Measurements from ENCODE around the gene GOLGA6L2. TPM values are rescaled to one million over a fixed set of nuclear protein-coding genes. Genes with fewer than 3 reads are reported as not detected.
"Not testable (repeated sequence)": the region's sequence is repeated elsewhere in the genome, so short reads cannot be mapped to it uniquely, and the experiment has no call there.

Gene GOLGA6L2
- total RNA-seq, 1 experiment from 2014 or later: not detected

DNA sequence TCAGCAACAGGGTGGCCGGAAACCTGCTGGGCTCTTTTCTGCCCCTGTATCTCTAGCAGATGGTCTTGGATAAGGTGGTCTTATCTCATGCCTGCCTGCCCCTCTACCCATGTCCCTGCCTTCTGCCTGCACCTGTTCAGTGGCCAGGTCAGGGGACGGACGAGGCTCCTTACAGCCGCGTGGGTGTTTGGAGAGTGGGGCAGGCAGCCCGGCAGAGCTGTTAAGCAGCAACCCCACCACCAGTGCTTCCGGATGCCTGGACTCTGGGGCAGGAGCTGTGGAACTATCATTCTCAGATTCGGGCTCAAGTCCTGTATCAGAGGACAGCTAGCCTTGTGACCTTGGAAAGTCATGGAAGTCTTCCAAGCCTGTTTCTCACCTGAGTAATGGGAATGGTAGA, 21.7 kb downstream of the GOLGA6L2 start:
- not testable (repeated sequence) for H3K4ac ChIP-seq (ENCODE audit: low read depth, low read length); H4K91ac ChIP-seq (ENCODE audit: insufficient read length, low read depth, low read length)
- WGBS (ENCODE audit: extremely low coverage, insufficient read length, low lambda C conversion rate): no CpG with 5 or more reads among the region's 8 CpGs

More for the DNA sequence above, 21.7 kb downstream of the GOLGA6L2 start:
- not testable (repeated sequence) for H4K5ac ChIP-seq (ENCODE audit: insufficient read length, low read depth, low read length); H3K27ac Mint-ChIP-seq; H3T11ph ChIP-seq (ENCODE audit: low read length); H4K20me1 ChIP-seq (ENCODE audit: control insufficient read depth, insufficient read depth, insufficient read length); H3K27ac ChIP-seq (ENCODE audit: insufficient read length, low read depth, low read length); H2BK5ac ChIP-seq (ENCODE audit: insufficient read length, low read length); H2AFZ ChIP-seq (ENCODE audit: low read length); H3K18ac ChIP-seq (ENCODE audit: insufficient read length, low read depth, low read length); H3K36me3 Mint-ChIP-seq (ENCODE audit: insufficient read depth in 1 of 3, low read depth in 3 of 3); DNase-seq; H2BK20ac ChIP-seq (ENCODE audit: low read depth, low read length, poor library complexity, severe bottlenecking); H3K23me2 ChIP-seq (ENCODE audit: insufficient read length, low read depth, low read length, poor library complexity, severe bottlenecking); H3K79me1 ChIP-seq (ENCODE audit: insufficient read depth, low read depth, low read length, poor library complexity, severe bottlenecking); H2BK120ac ChIP-seq (ENCODE audit: low read depth, low read length, poor library complexity, severe bottlenecking); H3K4me3 Mint-ChIP-seq; H3K4me1 ChIP-seq (ENCODE audit: insufficient read depth, low read length); H2BK15ac ChIP-seq (ENCODE audit: low read depth, low read length); H2BK12ac ChIP-seq (ENCODE audit: insufficient read length, low read depth, low read length); H3K4me1 Mint-ChIP-seq; H2AK5ac ChIP-seq (ENCODE audit: insufficient read length, low read length); H3K27me3 Mint-ChIP-seq (ENCODE audit: low read depth); H3K23ac ChIP-seq (ENCODE audit: insufficient read length, low read depth, low read length); H3K4me2 ChIP-seq (ENCODE audit: insufficient read depth, insufficient read length, low read length); H3K14ac ChIP-seq (ENCODE audit: insufficient read depth, low read length); H3K56ac ChIP-seq (ENCODE audit: insufficient read length, low read depth, low read length); H3K9ac ChIP-seq (ENCODE audit: extremely low read depth, insufficient read length, low read length); H3K27me3 ChIP-seq (ENCODE audit: insufficient read depth, low read length); H4K8ac ChIP-seq (replicated peaks; ENCODE audit: insufficient read length, low read depth, low read length); H3K79me2 ChIP-seq (ENCODE audit: insufficient read depth, low read length)
- H3K9me3 ChIP-seq (ENCODE audit: control insufficient read depth, low read depth, low read length): peaks cover 20% of the 10 kb centered on the region
- H3K9me3 Mint-ChIP-seq: peaks cover 39 to 42% of the 10 kb centered on the region in 2 experiments

Data from H9 (cell line).